Ammon's horn (tissue), 1 donor: ENCODE measurements around the gene ZNF672.
"Not testable (repeated sequence)": the region's sequence is repeated elsewhere in the genome, so short reads cannot be mapped to it uniquely, and the experiment has no call there.

Experiments used
- DNase-seq: peaks from one replicate; pipeline ENCODE4 v3.0.0-alpha.2; 2016; ENCODE audit warnings: low spot score

Gene ZNF672

GRCh38 chr1:248812736-248813425 is 25.1 kb upstream of the ZNF672 start:
- DNase-seq: no peak

DNA sequence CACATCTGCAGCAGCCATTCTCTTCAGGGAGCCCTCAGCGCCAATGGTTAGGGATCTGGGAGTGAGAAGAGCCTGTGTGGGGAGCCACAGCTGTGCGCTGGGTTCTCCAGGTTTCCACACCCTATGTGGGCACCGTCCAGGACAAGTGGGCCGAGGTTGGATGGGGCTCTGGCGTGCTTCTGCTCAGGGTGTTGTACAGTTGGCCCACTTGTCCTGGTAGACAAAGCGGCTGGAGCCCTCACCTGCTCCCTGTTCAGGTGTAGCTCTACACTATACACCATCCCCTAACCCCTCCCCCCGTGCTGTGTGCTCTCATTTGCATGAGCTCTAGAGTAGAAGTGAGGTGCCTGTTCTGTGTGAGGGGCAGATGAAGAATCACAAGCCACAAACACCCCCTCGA is 24.5 kb upstream of the ZNF672 start:
- DNase-seq: no peak

GRCh38 chr1:248814351-248814750 is 23.7 kb upstream of the ZNF672 start:
- no peak for DNase-seq

DNA sequence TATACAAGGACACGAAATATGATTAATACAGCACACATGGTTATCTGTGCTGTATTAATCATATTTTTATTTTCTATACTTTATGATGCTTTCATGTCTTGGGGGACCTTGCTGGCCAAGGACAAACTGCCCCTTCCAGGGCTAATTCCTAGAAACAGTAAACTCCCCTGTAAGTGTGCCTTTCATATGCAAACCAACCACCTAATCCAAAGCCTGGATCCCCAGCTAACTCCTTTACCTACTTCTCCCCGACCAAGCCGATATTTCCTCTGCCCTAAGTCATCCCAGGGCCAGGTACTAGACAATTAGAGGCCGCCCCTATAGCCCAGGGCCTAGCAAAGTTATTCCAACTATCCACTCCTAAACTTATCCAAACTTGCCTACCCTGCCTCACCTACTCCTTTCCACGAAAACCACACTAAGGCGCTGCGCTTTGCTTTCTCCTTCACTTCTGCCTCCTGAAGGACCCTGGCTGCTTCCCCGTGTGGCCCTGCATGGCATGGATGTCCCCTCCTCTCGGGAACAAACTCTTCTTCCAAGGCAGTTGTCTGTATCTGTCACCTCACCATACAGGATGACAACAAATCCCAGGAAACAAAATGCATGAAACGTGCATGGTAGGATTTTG is 22.5 kb upstream of the ZNF672 start:
- no peak for DNase-seq

DNA sequence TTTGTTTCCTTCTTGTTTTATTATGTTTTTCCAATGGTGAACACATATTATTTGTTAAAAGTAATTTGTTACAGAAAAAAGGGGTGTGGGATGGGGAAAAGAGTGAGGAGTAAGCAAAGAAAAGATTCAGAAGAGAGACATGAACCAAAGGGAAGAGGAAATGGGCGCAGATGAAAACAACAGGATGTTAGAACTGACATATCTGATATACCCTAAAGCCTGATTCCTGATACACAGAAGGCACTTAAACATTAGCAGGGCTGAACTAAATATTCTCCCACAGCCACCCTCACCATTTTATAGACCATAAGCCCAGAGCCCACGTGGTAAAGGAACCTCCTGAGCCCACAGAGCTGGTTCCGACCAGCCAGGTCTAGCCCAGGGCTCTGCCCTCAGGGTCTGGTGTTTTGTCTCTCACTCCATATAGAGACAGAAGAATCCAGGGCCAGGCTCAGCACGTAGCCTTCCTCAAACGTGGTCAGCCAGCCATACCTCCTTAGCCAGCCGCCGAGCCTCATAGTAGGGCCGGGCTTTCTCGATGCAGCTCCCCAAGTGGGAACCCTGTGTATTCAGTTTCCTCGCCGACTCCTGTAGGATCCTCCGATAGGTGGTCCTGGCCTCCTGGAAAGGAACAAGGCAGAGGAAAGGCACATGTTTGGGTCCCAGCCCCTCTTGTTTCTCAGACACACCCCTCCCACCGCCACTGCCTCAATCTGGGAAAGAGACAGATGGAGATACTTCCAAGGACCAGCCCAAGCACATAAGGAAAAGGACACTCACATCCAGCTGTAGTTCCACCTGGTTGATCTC is 21.8 kb upstream of the ZNF672 start:
- DNase-seq: no peak

DNA sequence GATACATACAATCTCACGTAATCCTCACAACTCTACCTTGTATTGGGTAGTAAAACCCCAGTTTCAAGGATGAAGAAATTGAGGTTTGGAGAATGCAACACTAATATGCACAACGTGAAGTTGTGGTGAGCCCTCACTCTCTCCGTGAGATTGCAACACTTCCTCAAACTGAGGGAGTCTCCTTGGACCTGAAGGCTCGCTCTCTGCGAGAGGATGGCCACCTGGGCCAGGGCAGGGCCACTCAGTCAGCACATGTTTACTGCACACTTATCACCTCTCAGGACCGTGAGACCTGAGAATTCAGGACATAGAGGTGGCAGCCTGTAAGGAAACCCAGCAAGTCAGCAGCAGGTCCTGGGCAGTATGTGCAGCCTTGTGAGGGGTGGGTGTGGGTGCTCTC is 21.0 kb upstream of the ZNF672 start:
- no peak for DNase-seq

GRCh38 chr1:248818505-248819374 is 19.3 kb upstream of the ZNF672 start:
- no peak for DNase-seq

DNA sequence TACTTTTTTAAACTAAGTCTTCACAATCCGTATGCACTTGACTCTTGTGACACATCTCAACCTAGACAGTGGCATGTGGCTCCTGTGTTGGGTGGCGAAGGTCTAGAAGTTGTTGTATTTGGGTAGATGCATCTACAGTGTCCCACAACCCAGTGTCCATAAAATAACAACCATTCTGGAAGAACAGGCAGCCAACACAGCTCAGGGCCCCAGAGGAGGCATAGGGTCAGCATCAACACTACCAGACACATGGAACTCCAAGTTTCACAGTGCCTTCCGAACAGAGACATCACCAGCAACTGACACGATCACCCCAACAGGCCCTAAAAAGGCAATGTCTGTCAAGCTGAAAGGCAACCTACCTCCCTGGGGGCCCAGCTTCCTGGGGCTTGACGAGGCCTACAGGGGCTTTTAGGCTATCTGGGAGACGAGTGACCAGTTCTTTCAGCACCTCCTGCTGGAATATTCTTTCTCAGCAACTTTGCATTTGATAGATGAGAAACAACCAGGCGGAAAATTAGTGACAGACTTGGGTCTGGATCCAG is 17.9 kb upstream of the ZNF672 start:
- DNase-seq: no peak

DNA sequence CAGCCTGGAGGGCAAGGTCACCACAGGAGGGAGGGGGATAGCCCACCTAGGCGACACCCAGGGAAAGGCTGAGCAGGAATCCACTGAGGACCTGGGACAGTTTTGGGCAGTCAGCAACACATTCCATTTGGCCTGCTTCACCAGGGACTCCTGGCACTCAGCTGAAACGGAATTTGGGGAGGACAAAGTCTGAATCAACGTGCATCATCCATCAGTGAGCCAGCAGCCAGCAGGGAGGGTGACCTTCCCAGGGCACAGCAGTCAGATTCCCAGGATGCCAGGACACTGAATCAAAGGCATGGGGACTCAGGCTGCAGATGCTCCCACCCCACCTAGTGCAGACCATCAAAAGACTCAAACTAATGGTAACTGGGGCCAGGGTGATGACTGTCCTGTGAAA is 16.9 kb upstream of the ZNF672 start:
- DNase-seq: no peak

GRCh38 chr1:248821641-248822040 is 16.4 kb upstream of the ZNF672 start:
- DNase-seq: no peak

DNA sequence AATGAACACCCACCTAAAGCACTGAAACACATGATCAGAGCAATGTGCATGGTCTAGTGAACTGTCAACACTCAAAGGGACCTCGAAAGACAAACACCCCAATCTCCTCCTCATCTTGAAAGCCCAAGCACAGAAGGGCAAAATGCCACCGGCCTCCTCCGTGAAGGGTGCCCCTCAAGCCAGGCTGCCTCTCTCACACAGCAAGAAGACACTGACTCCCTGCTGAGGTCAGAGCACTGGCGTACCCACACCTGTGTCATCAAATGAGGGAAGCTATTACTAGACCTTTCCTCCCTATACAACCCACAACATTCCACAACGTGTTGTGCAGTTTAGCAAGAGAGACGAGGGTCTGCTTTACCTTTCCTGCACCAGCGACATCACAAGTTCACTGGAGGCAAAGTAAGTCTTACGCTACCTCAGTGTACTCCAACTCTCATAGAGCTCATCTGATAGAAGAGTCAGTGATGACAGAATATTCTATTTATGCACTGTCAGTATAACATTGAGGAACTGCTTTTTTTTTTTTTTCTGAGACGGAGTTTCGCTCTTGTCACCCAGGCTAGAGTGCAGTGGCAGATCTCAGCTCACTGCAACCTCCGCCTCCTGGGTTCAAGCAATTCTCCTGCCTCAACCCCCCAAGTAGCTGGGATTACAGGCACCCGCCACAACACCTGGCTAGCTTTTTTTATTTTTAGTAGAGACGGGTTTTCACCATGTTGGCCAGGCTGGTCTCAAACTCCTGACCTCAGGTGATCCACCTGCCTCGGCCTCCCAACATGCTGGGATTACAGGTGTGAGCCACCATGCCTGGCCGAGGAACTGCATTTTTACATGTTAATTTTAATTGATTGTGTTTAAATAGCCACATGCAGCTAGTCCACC is 15.6 kb upstream of the ZNF672 start:
- no peak for DNase-seq

DNA sequence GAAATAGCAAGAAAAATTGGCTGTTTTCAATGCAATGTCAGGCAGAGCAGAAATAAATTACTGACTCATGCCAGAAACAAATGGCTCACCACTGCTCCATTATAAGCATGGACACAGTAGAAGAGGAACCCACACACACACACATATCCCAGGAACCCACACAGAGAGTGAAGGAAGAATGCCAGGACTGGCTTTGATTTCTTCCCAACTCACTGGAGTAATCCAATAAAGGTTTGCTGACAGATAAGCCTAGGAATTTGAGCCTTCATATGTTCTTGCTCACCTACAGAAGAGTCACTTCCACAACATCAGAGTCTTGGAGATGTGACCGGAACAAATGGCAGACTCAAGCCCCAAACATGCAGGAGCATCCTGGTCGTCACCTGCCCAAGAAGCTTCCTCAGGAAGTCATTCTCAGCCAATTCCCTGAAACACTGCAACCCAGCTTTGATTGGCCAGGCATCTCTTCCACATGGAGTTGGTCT is 14.5 kb upstream of the ZNF672 start:
- peak; percentile 45 for DNase-seq

DNA sequence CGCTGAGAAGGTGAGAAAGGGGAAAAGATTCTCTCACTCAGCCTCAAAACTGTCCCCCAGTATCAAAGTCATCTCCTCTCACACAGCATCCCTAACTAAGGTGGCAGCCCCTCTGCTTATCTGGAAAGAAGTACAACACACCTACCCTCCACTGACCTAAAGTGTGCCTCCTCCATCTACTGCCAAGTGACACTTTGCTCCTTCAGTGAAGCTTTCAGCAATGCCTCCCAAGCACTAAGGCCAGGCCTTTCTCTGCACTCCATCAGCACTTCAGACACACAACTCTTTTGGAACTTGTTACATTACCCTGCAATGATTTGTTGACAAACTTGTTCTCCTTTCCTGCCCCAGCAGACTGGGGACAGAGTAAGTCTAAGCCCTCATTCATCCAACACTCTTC is 13.7 kb upstream of the ZNF672 start:
- DNase-seq: no peak

DNA sequence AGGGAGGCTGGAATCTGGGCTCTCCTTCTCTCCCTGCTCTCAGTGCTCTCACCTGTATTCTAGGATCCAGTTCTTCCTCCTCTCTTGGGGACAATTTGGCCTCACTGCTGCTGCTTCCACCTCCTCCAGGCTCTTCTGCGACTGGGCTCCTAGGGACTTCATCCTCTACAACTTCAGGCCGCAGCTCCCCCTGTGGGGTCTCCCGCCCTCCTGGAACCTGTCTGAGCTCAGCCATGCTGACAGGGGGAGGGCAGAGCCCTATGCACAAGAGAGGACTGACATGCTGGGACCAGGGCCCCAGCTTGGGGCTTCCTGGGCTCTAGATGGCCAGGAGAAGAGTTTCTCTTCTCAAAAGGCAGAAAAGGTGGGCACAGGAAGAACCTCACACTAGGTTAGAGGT is 13.3 kb upstream of the ZNF672 start:
- no peak for DNase-seq

DNA sequence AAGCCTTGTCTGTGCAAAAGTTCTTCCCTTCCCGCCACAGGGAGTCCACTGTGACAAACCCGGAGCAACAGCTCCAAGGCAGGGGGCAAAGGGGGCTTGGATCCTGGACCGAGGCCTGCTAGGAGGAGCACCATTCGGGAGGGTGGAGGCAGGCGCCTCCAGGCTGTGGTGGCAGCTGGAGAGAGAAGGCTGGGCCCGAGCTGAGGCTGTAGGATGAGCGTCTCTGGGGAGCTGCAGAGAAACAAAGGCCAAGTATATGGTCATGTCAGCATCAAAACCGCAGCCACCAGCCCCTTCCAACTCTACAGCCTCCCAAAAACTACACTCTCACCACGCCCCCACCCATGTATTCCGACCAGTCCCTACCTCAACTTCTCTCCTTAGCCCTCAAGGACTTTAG is 12.9 kb upstream of the ZNF672 start:
- no peak for DNase-seq

- no peak for DNase-seq
Measured at GRCh38 chr1:248825573-248825908, 12.5 kb upstream of the ZNF672 start.

GRCh38 chr1:248825909-248826760 is 11.9 kb upstream of the ZNF672 start, which contains the start of gene SH3BP5L:
Gene SH3BP5L (minus strand): TSS chr1:248825915. CDS start chr1:248824935, 980 bp downstream.
- peak; percentile 99 for DNase-seq

DNA sequence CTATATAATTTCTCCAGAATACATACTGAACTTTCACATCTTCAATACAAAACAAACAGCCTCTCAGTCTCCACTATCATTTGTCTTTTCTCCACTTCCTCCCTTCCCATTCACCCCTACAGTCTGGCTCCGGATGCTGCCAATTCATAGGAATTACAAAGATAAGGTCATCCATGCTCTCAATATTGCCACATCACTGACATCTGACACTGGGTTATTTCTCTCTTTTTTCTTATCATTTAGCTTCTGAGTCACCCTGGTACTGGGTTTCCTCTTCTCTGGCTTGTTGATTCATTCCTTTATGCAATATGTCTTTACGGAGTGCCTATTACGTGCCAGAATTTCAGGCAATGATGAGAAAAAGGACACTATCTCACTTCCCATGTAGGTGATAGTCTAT is 9.2 kb upstream of the ZNF672 start:
- no peak for DNase-seq

DNA sequence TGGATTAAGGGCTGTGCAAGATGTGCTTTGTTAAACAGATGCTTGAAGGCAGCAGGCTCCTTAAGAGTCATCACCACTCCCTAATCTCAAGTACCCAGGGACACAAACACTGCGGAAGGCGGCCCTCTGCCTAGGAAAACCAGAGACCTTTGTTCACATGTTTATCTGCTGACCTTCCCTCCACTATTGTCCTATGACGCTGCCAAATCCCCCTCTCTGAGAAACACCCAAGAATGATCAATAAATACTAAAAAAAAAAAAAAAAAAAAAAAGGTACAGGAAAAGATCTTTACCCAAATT is 7.4 kb upstream of the ZNF672 start:
- DNase-seq: not testable (repeated sequence)

GRCh38 chr1:248831842-248832241 is 6.2 kb upstream of the ZNF672 start:
- DNase-seq: no peak
